ENCODE data around the gene TNFAIP6.
"Not testable (repeated sequence)": the region's sequence is repeated elsewhere in the genome, so short reads cannot be mapped to it uniquely, and the experiment has no call there.

Gene TNFAIP6

GRCh38 chr2:151417650-151418049, 60.3 kb downstream of the TNFAIP6 start:
- no peak for DNase-seq (ENCODE audit: low read depth)

GRCh38 chr2:151421681-151422080, 64.3 kb downstream of the TNFAIP6 start:
- not testable (repeated sequence) for DNase-seq (ENCODE audit: low read depth)

GRCh38 chr2:151422917-151423439, 65.6 kb downstream of the TNFAIP6 start:
- no peak for DNase-seq (ENCODE audit: low read depth)

GRCh38 chr2:151423760-151424159, 66.4 kb downstream of the TNFAIP6 start:
- DNase-seq (ENCODE audit: low read depth): peak; percentile 13
